Spleen (tissue), 7 donors: ENCODE results near the gene RBM8A.

Experiments
- CTCF ChIP-seq, 11 experiments: fragments of 200-600 bp in 7 of 11; fragments of 450-650 bp in 4 of 11; sonication (generic) in 4 of 11; IDR thresholded peaks in 8 of 11; conservative IDR thresholded peaks in 3 of 11; 1 replicate in 7 of 11; 2 replicates in 4 of 11; pipeline versions ENCODE4 v1.4.0 to v1.8.0; 2016 to 2021; ENCODE audit warnings: antibody characterized with exemption in 11 of 11, inconsistent platforms in 4 of 11, mild to moderate bottlenecking in 1 of 11
- POLR2A ChIP-seq, 3 donors: fragments of 450-650 bp; IDR thresholded peaks; one replicate each; pipeline ENCODE4 v1.5.1; 2017; ENCODE audit warnings: antibody characterized with exemption in 3 of 3, mild to moderate bottlenecking in 1 of 3
- POLR2AphosphoS5 ChIP-seq, 3 donors: sonication (generic); formaldehyde crosslinking; IDR thresholded peaks; one replicate each; pipeline ENCODE4 v1.5.1; 2017; ENCODE audit warnings: antibody characterized with exemption in 3 of 3
- donor health status: DM: no; HTN: no; CAD: no; lungs with moderate emphysema.
- donor health status: DM: no; HTN: no; CAD: no.
- donor health status: DM: no; HTN: no; CAD: no.

- TF ChIP-seq POLR2A (IDR thresholded peaks at IDR 0.05) (no peak), CTCF (IDR thresholded peaks at IDR 0.05 in 8 of 11, conservative IDR thresholded peaks at IDR 0.05 in 3 of 11) (no peak), POLR2AphosphoS5 (IDR thresholded peaks at IDR 0.05) (no peak)
Measured at GRCh38 chr1:145956781-145957442, 29.6 kb upstream of the RBM8A start.
